Measurements from ENCODE around the gene IGSF21. TPM values are rescaled to one million over a fixed set of nuclear protein-coding genes. Genes with fewer than 3 reads are reported as not detected.

Gene IGSF21
- total and polyA plus RNA-seq, 5 donors from 2014 or later: not detected

- no peaks in the 10 kb centered on the region for H3K27me3 Mint-ChIP-seq
- Histone ChIP-seq H3K27me3 (ENCODE audit: control insufficient read depth, insufficient read depth, low read length) (no peaks in the 10 kb centered on the region), H3K9me3 (ENCODE audit: control insufficient read depth in 2 of 2, low read length in 2 of 2) (no peaks in the 10 kb centered on the region), H3K4me1 (ENCODE audit: control insufficient read depth, insufficient read depth, low read length, poor library complexity, severe bottlenecking) (no peaks in the 10 kb centered on the region), H3K4me3 (ENCODE audit: low read depth, low read length) (no peak overlapping the region), H3K27ac (ENCODE audit: insufficient read depth, low read length, poor library complexity, severe bottlenecking) (no peak overlapping the region), H3K36me3 (ENCODE audit: control insufficient read depth, insufficient read depth, low read length) (no peaks in the 10 kb centered on the region)
- peaks cover 0 to 3% (median 0%) of the 10 kb centered on the region in 7 donors for H3K9me3 Mint-ChIP-seq
- H3K36me3 Mint-ChIP-seq: no peaks in the 10 kb centered on the region
- no peak for ATAC-seq (ENCODE audit: low read depth in 2 of 2)
- H3K4me1 Mint-ChIP-seq: no peaks in the 10 kb centered on the region
- no peak overlapping the region for H3K27ac Mint-ChIP-seq
- DNase-seq: no peak
- no peak overlapping the region for H3K4me3 Mint-ChIP-seq
These were observed 133.3 kb downstream of the IGSF21 start for GRCh38 chr1:18240906-18241305.

GRCh38 chr1:18241891-18242290 lies 134.3 kb downstream of the IGSF21 start:
- ATAC-seq (ENCODE audit: low read depth in 2 of 2) (no peak), DNase-seq (no peak)
- Mint-ChIP-seq H3K27ac (no peak overlapping the region), H3K9me3 (peaks cover 0 to 3% (median 0%) of the 10 kb centered on the region in 7 donors), H3K36me3 (no peaks in the 10 kb centered on the region), H3K27me3 (no peaks in the 10 kb centered on the region), H3K4me1 (no peaks in the 10 kb centered on the region), H3K4me3 (no peak overlapping the region)
- Histone ChIP-seq H3K27me3 (ENCODE audit: control insufficient read depth, insufficient read depth, low read length) (no peaks in the 10 kb centered on the region), H3K4me1 (ENCODE audit: control insufficient read depth, insufficient read depth, low read length, poor library complexity, severe bottlenecking) (no peaks in the 10 kb centered on the region), H3K9me3 (ENCODE audit: control insufficient read depth in 2 of 2, low read length in 2 of 2) (no peaks in the 10 kb centered on the region), H3K4me3 (ENCODE audit: low read depth, low read length) (no peak overlapping the region), H3K36me3 (ENCODE audit: control insufficient read depth, insufficient read depth, low read length) (no peaks in the 10 kb centered on the region), H3K27ac (ENCODE audit: insufficient read depth, low read length, poor library complexity, severe bottlenecking) (no peak overlapping the region)

GRCh38 chr1:18243503-18244175 lies 136.0 kb downstream of the IGSF21 start:
- Histone ChIP-seq H3K4me3 (ENCODE audit: low read depth, low read length) (no peak overlapping the region), H3K27ac (ENCODE audit: insufficient read depth, low read length, poor library complexity, severe bottlenecking) (no peak overlapping the region), H3K9me3 (ENCODE audit: control insufficient read depth in 2 of 2, low read length in 2 of 2) (no peaks in the 10 kb centered on the region), H3K36me3 (ENCODE audit: control insufficient read depth, insufficient read depth, low read length) (no peaks in the 10 kb centered on the region), H3K27me3 (ENCODE audit: control insufficient read depth, insufficient read depth, low read length) (no peaks in the 10 kb centered on the region), H3K4me1 (ENCODE audit: control insufficient read depth, insufficient read depth, low read length, poor library complexity, severe bottlenecking) (no peaks in the 10 kb centered on the region)
- Mint-ChIP-seq H3K27me3 (no peaks in the 10 kb centered on the region), H3K27ac (no peak overlapping the region), H3K4me1 (no peaks in the 10 kb centered on the region), H3K4me3 (no peak overlapping the region), H3K9me3 (peaks cover 0 to 2% (median 0%) of the 10 kb centered on the region in 7 donors), H3K36me3 (no peaks in the 10 kb centered on the region)
- DNase-seq (no peak), ATAC-seq (ENCODE audit: low read depth in 2 of 2) (no peak)

- ATAC-seq (ENCODE audit: low read depth in 2 of 2) (no peak), DNase-seq (no peak)
- Mint-ChIP-seq H3K27me3 (no peaks in the 10 kb centered on the region), H3K4me3 (no peak overlapping the region), H3K4me1 (no peaks in the 10 kb centered on the region), H3K9me3 (peaks cover 0 to 4% (median 0%) of the 10 kb centered on the region in 7 donors), H3K36me3 (no peaks in the 10 kb centered on the region), H3K27ac (no peak overlapping the region)
- Histone ChIP-seq H3K4me3 (ENCODE audit: low read depth, low read length) (no peak overlapping the region), H3K36me3 (ENCODE audit: control insufficient read depth, insufficient read depth, low read length) (no peaks in the 10 kb centered on the region), H3K27me3 (ENCODE audit: control insufficient read depth, insufficient read depth, low read length) (no peaks in the 10 kb centered on the region), H3K4me1 (ENCODE audit: control insufficient read depth, insufficient read depth, low read length, poor library complexity, severe bottlenecking) (no peaks in the 10 kb centered on the region), H3K27ac (ENCODE audit: insufficient read depth, low read length, poor library complexity, severe bottlenecking) (no peak overlapping the region), H3K9me3 (ENCODE audit: control insufficient read depth in 2 of 2, low read length in 2 of 2) (no peaks in the 10 kb centered on the region)
These were observed 137.2 kb downstream of the IGSF21 start for GRCh38 chr1:18244762-18245161.

GRCh38 chr1:18245647-18246046 lies 138.0 kb downstream of the IGSF21 start:
- no peaks in the 10 kb centered on the region for H3K27me3 Mint-ChIP-seq
- no peaks in the 10 kb centered on the region for H3K36me3 Mint-ChIP-seq
- H3K4me3 Mint-ChIP-seq: no peak overlapping the region
- no peaks in the 10 kb centered on the region for H3K36me3 ChIP-seq (ENCODE audit: control insufficient read depth, insufficient read depth, low read length)
- peak overlapping the region in 1 of 3 donors; percentile 29 for H3K27ac Mint-ChIP-seq
- no peak overlapping the region for H3K27ac ChIP-seq (ENCODE audit: insufficient read depth, low read length, poor library complexity, severe bottlenecking)
- DNase-seq (no peak), ATAC-seq (ENCODE audit: low read depth in 2 of 2) (no peak)
- no peaks in the 10 kb centered on the region for H3K9me3 ChIP-seq (ENCODE audit: control insufficient read depth in 2 of 2, low read length in 2 of 2)
- H3K4me1 Mint-ChIP-seq: no peaks in the 10 kb centered on the region
- H3K4me3 ChIP-seq (ENCODE audit: low read depth, low read length): no peak overlapping the region
- H3K9me3 Mint-ChIP-seq: peaks cover 0 to 4% (median under 1%) of the 10 kb centered on the region in 7 donors
- no peaks in the 10 kb centered on the region for H3K27me3 ChIP-seq (ENCODE audit: control insufficient read depth, insufficient read depth, low read length)
- no peaks in the 10 kb centered on the region for H3K4me1 ChIP-seq (ENCODE audit: control insufficient read depth, insufficient read depth, low read length, poor library complexity, severe bottlenecking)

GRCh38 chr1:18246543-18246942 lies 138.9 kb downstream of the IGSF21 start:
- DNase-seq (no peak), ATAC-seq (ENCODE audit: low read depth in 2 of 2) (no peak)
- no peaks in the 10 kb centered on the region for H3K36me3 Mint-ChIP-seq
- peaks cover 0 to 2% of the 10 kb centered on the region in 2 experiments for H3K9me3 ChIP-seq (ENCODE audit: control insufficient read depth in 2 of 2, low read length in 2 of 2)
- no peaks in the 10 kb centered on the region for H3K27me3 Mint-ChIP-seq
- no peak overlapping the region for H3K27ac ChIP-seq (ENCODE audit: insufficient read depth, low read length, poor library complexity, severe bottlenecking)
- H3K4me1 Mint-ChIP-seq: no peaks in the 10 kb centered on the region
- H3K4me3 ChIP-seq (ENCODE audit: low read depth, low read length): no peak overlapping the region
- no peaks in the 10 kb centered on the region for H3K4me1 ChIP-seq (ENCODE audit: control insufficient read depth, insufficient read depth, low read length, poor library complexity, severe bottlenecking)
- no peaks in the 10 kb centered on the region for H3K36me3 ChIP-seq (ENCODE audit: control insufficient read depth, insufficient read depth, low read length)
- peaks cover 0 to 8% (median 3%) of the 10 kb centered on the region in 7 donors for H3K9me3 Mint-ChIP-seq
- H3K27me3 ChIP-seq (ENCODE audit: control insufficient read depth, insufficient read depth, low read length): no peaks in the 10 kb centered on the region
- H3K4me3 Mint-ChIP-seq: no peak overlapping the region
- no peak overlapping the region for H3K27ac Mint-ChIP-seq

GRCh38 chr1:18247151-18247550 lies 139.6 kb downstream of the IGSF21 start:
- Histone ChIP-seq H3K4me3 (ENCODE audit: low read depth, low read length) (no peak overlapping the region), H3K36me3 (ENCODE audit: control insufficient read depth, insufficient read depth, low read length) (no peaks in the 10 kb centered on the region), H3K27me3 (ENCODE audit: control insufficient read depth, insufficient read depth, low read length) (no peaks in the 10 kb centered on the region), H3K4me1 (ENCODE audit: control insufficient read depth, insufficient read depth, low read length, poor library complexity, severe bottlenecking) (no peaks in the 10 kb centered on the region), H3K27ac (ENCODE audit: insufficient read depth, low read length, poor library complexity, severe bottlenecking) (no peak overlapping the region), H3K9me3 (ENCODE audit: control insufficient read depth in 2 of 2, low read length in 2 of 2) (peaks cover 0 to 2% of the 10 kb centered on the region in 2 experiments)
- ATAC-seq (ENCODE audit: low read depth in 2 of 2): no peak
- H3K27ac Mint-ChIP-seq: no peak overlapping the region
- no peaks in the 10 kb centered on the region for H3K4me1 Mint-ChIP-seq
- H3K9me3 Mint-ChIP-seq: peaks cover 0 to 9% (median 3%) of the 10 kb centered on the region in 7 donors
- no peak for DNase-seq
- H3K36me3 Mint-ChIP-seq: no peaks in the 10 kb centered on the region
- no peak overlapping the region for H3K4me3 Mint-ChIP-seq
- no peaks in the 10 kb centered on the region for H3K27me3 Mint-ChIP-seq

- Mint-ChIP-seq H3K4me1 (no peaks in the 10 kb centered on the region), H3K9me3 (peaks cover 0 to 9% (median 3%) of the 10 kb centered on the region in 7 donors)
- no peak overlapping the region for H3K4me3 ChIP-seq (ENCODE audit: low read depth, low read length)
These were observed 142.0 kb downstream of the IGSF21 start for GRCh38 chr1:18249631-18250030.

More at GRCh38 chr1:18249631-18250030, 142.0 kb downstream of the IGSF21 start:
- Histone ChIP-seq H3K9me3 (ENCODE audit: control insufficient read depth in 2 of 2, low read length in 2 of 2) (peaks cover 0 to 2% of the 10 kb centered on the region in 2 experiments), H3K36me3 (ENCODE audit: control insufficient read depth, insufficient read depth, low read length) (no peaks in the 10 kb centered on the region), H3K4me1 (ENCODE audit: control insufficient read depth, insufficient read depth, low read length, poor library complexity, severe bottlenecking) (no peaks in the 10 kb centered on the region), H3K27me3 (ENCODE audit: control insufficient read depth, insufficient read depth, low read length) (no peaks in the 10 kb centered on the region), H3K27ac (ENCODE audit: insufficient read depth, low read length, poor library complexity, severe bottlenecking) (no peak overlapping the region)
- H3K27ac Mint-ChIP-seq: no peak overlapping the region
- H3K4me3 Mint-ChIP-seq: no peak overlapping the region
- DNase-seq (no peak), ATAC-seq (ENCODE audit: low read depth in 2 of 2) (no peak)
- no peaks in the 10 kb centered on the region for H3K36me3 Mint-ChIP-seq
- H3K27me3 Mint-ChIP-seq: no peaks in the 10 kb centered on the region
